NCI-H128 (cell line): ENCODE results near the gene APOH.
"Not testable (repeated sequence)": the region's sequence is repeated elsewhere in the genome, so short reads cannot be mapped to it uniquely, and the experiment has no call there.

ENCODE experiments used
- DNase-seq: peaks from one replicate; lab custom pipeline; 2025; ENCODE audit not compliant: unreplicated experiment; lab: John Stamatoyannopoulos, UW

The APOH gene, protein sequence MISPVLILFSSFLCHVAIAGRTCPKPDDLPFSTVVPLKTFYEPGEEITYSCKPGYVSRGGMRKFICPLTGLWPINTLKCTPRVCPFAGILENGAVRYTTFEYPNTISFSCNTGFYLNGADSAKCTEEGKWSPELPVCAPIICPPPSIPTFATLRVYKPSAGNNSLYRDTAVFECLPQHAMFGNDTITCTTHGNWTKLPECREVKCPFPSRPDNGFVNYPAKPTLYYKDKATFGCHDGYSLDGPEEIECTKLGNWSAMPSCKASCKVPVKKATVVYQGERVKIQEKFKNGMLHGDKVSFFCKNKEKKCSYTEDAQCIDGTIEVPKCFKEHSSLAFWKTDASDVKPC

DNA sequence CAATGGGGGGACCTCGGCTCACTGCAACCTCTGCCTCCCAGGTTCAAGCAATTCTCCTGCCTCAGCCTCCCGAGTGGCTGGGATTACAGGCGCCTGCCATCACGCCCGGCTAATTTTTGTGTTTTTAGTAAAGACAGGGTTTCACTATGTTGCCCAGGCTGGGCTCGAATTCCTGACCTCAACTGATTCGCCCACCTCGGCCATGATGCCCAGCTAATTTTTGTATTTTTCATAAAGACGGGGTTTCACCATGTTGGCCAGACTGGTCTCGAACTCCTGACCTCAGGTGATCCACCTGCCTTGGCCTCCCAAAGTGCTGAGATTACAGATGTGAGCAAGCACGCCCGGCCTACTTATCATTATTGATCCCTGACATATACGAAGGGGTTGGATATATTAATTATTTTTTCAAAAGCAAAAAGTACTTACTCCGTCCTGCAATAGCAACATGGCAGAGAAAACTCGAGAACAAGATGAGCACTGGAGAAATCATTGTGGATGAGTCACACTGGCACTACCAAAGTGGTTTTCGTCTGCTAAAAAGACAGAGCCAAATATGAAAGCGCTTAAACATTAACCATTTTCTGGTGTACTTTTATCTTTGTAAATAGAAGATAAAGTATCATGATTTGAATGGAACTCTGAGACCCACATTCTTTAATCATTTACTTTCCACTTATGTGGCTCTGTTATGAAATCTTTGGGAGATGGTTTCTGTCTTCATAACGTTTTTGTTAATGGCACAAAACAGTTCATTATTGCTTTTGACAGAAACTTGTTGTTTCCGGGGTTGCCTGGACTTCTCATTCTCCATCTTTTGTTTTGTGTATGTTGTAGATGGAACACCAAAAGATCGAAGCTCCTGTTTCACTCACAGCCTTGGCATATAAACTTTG lies at the start of gene APOH:
Gene APOH (minus strand): TSS at position 529 of the 896 bp plus-strand sequence. CDS start 36 bp downstream, at position 493.
- no peak for DNase-seq

DNA sequence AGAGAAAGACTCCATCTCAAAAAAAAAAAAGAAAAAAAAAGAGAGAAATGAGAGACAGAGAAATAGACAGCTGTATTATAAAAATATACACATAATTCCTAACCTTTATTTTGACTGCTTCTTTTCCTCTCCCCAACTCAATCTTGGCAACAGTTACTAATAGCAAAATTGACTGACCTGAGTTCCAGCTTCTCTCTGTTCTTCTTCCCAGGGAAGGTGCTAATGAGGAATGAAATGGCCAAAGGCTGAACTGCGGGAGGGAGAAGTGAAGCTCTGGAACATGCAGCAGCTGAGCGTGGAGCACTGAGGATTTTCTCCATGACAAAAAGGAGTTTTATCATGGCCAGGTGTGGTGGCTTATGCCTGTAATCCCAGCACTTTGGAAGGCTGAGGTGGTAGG lies 48.0 kb upstream of the APOH start:
- no peak for DNase-seq

DNA sequence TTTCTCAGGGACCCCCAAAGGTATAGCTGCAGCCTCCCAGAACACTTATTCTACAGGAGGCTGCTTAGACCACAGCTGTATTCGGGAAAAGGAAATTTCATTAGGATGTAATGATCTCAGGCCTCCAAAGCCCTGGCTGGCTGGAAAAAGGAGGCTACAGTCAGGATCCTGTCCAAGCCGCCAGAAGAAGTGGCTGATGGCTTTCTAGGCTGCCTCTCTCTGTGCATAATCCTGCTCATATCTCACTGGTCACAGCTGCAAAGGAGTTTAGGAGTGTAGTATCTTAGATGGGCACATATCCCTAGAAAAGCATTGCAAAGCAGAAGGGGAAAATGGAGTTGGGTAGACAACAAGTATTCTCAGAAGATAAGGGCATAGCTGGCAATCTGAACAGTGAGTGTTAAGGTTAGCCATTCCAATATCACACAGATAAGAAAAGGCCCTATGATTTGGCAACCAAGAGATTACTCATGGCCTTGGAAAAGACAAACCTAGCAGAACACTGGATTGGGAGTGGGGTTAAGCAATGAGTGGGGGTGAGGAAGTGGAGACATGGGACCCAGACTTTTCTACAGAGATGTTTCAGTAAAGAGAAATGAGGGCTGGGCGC lies 47.2 kb upstream of the APOH start:
- DNase-seq: no peak

DNA sequence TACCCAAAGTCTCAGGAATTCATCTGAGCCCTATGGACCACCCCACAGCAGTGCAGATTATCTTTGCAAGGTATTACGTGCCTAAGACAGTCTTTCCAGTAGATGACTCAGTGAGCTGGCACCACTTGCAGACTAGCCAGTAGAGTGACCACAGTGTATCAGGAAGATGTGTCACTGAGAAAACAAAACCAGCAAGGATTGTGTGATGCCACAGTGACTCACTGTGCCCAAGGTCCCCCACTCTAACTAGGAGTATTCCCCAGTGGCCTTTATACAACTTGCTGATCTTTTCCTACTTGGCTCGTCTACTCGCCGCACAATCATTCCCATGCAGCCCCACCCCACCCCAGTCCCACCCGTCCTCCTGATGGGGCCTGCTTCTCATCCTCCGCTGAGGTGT lies 46.4 kb upstream of the APOH start:
- DNase-seq: no peak

DNA sequence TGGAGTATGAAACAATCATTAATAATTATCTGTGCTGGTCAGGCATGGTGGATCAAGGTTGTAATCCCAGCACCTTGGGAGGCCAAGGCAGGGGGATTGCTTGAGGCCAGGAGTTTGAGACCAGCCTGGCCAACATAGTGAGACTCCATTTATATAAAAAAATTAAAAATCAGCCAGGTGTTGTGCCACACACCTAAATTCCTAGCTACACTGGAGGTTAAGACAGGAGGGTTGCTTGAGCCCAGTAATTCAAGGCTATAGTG lies 44.3 kb upstream of the APOH start:
- DNase-seq: no peak

DNA sequence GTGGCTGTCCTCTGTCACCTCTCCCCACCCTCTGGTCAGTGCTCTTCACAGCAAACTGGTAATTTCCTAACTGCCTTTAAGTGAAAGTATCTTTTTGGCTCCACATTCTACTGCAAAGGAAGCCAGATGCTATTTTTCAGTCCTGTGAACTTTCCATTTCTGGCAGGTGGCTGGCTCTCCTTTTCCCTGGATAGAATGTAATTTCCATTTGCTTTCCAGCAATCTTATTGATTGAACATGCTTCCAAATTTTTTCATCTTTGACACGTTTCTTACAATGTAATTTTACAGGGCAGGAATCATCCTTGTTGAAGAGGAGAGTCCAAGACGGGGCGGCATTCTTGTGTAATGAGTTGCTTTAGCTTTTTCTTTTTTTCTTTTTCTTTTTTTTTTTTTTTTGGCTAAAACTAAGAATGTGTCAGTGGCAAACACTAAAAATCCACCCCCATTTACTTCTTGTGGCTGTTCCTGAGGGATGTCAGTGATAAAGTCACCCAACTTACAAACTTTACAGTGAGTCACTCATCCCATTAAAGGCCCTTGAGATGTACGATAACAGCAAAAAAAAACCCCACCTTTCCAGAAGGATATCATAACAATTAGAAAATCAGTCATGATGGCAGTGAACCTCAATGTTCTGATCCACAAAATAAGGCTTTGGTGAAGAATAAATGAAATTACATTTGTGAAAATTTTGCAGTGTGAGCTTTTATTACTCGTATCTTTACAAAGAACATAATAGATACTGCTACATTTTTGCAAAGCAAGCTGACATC lies 43.8 kb upstream of the APOH start:
- DNase-seq: no peak

DNA sequence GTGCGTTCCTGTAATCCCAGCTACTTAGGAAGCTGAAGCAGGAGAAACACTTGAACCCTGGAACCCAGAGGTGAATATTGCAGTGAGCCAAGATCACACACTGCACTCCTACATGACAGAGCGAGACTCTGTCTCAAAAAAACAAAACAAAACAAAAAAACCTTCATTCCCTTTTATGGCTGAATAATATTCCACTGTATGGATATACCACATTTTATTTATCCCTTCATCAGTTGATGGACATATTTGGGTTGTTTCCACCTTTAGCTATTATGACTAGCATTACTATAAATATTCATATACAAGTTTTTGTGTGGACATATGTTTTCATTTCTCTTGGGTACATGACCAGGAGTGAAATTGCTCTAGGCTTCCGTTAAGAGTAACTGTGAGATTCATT lies 42.3 kb upstream of the APOH start:
- no peak for DNase-seq

DNA sequence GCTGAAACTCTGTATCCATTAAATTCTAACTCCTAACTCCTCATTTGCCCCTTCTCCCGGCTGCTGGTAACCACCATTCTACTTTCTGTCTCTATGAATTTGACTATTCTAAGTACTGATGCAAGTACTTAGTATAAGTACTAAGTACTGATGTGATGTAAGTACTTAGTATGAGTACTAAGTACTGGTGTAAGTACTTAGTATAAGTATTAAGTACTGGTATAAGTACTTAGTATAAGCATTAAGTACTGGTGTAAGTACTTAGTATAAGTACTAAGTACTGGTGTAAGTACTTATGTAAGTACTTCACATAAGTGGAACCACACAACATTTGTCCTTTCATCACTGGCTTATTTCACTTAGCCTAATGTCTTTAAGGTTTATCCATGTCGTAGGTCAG lies 40.9 kb upstream of the APOH start:
- DNase-seq: no peak

DNA sequence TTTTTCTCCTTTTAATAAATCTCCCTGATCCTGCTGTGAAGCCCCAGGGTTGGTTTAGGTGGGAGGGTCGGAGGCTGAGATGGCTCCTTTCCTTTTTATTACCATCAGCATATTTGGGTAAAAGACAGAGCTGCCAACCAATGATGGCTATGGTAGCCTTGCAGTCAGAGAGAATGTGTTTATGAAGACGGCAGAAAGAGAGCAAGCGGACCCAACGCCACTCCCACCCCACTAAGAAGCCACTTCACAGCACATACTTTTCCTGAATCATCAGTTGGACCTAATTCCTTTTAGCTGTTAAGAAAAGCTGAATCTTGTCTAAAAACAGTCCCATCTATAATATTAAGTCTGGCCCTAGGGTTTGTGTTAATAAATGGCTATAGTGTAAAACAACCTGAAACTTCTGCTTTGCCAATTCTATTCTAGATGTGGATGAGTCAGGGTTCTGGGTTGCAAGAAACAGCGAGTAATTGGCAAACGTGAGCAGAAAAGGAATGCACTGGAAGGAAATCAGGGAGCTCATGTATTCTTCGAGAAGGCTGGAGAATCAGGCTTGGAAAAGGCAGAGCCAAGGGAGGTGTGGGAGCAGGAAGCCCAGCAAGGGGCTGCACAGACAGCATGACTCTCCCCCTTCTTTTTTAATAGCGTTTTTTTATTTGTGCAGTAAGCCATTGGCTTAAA lies 39.2 kb upstream of the APOH start:
- DNase-seq: no peak

DNA sequence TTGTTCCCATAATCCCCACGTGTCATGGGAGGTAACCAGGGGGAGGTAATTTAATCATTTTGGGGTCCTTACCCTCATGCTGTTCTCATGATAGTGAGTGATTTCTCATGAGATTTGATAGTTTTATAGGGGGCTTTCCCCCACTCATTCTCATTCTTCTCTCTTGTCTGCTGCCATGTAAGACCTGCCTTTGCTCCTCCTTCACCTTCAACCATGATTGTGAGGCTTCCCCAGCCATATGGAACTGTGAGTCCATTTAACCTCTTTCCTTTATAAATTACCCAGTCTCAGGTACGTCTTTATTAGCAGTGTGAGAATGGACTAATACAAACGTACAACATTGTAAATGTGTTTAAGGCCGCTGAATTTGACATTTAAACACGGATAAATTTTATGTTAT lies 35.5 kb upstream of the APOH start:
- DNase-seq: no peak

DNA sequence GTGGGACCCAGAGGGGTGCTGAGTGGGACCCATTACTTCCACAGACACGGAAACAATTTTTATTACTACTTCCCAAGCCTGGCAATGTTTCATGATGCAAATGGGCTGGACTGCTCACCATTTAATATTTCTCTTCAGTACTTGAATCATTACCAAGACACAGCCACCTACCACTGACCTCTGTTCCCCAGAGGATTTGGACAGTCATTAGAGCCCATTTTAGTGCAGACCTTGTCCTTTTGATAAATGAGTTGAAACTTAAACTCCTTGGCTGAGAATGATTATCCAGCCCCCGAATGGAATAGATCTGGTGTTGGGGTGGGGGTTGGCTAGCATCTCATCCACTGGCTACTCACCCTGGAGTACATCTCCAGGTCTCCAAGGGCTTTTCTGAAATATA lies 33.6 kb upstream of the APOH start:
- no peak for DNase-seq

DNA sequence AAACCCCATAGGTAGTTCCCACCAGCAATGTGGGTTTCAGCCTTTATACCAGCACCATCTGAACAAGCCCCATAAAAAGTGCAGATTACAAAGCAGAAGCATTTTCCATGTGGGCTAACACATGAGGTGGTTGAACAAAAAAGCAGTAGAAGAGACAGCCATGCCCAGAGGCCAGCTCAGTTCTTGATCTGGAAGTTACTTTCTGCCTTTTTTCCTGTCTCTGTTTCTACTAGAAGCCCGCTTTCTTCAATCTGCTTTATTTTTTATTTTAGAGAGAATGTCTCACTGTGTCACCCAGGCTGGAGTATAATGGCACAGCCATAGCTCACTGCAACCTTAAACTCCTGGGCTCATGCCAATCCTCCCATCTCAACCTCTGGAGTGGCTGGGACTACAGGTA lies 31.5 kb upstream of the APOH start:
- no peak for DNase-seq

DNA sequence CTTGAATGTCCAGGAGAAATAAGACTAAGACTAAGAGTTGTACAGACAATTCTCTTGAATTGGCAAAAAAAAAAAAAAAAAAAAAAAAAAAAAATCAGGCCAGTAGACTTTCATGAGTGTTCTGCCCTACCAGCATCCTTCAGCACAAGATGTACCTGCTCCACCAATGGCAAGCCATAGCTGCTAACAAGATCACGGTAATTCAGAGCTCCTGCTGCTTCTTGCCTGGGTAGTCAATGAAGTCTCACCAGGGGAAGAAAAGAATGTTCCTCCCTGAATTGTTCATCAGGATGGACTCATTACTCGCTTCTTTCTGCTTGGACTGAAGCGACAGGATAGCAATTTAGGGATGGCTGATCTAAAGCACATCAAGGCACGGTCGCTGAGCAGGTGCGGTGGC lies 31.1 kb upstream of the APOH start:
- DNase-seq: no peak

DNA sequence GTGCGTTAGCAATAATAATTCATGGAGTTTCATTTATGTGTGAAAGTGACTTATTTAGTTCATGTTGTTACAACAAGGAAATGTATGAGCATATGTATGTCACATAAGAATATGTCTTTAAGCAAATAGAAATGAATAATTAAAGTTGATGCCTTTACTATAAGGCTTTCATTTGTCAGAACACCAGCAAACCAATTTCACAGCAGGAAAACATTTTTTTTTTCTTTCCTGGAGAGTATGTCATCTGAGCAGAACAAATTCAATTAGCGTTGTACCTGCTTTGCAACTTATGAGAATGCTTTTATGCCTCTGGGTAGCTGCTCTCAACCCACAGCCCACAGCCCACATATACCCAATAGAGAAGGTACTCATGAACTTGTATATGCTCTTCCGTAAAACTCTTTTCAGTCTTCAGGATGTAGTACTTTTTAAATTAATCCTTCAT lies 26.3 kb upstream of the APOH start:
- no peak for DNase-seq

DNA sequence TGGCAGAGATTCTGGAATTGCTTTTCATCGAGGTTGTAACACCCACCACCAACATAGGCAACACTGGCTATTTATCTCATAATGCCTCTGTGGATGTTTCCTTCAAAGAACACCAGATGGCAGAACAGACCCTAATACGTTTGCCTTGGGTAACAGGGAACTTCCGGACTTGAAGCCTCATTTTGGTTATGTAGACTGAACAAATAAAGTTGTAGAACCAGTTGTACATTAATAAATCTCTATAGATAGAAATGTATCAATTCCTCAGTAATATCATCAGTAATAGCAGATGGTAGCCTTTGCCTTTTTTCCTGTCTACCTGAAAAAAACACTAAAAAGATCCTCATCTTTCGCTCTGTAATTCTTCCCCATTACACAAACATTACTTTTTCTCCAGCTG lies 25.9 kb upstream of the APOH start:
- DNase-seq: no peak

DNA sequence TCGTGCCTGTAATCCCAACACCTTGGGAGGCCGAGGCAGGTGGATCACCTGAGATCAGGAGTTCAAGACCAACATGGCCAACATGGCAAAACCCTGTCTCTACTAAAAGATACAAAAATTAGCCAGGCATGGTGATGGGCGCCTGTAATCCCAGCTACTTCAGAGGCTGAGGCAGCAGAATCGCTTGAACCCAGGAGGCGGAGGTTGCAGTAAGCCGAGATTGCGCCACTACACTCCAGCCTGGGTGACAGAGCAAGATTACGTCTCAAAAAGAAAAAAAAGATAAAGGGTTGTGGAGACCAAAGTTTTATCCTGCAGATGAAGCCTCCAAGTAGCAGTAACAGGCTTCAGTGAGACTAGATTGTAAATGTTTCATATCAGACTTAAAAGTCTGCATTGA lies 24.2 kb upstream of the APOH start:
- not testable (repeated sequence) for DNase-seq

DNA sequence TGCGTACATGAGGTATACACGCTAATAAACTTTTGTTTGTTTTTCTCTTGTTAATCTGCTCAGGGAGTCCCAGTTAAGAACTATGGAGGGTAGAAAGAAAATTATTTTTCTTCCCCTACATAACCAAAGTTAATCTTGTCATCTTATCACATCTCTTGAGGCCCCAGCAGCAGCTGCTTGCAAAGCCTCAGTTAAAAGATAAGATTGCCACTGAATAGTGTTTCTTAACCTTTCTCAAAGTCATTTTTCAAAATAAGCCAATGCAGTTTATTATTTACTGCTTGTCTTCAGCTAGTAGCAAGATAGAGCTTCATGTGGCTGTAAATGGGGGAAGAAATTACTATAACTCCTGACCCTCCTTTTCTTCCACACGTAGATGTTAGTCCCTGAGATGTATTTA lies 21.5 kb upstream of the APOH start:
- DNase-seq: no peak

DNA sequence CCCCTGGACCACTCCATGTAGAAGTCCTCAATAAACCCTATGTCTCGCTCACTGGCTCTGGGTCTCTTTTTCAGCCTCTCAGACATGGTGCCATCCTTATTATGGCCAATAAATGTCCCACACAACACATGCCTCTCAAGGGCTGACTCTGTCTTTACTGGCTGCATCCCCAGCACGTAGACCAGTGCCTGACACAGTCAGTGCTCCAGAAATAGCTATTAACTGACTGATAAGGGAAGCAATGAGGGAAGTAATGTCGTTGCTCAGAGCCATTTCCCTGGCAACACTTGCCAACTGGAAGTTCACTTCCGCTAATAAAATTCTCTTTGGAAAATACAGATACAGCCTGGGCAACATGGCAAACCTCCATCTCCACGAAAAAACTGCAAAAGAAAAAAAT lies 19.1 kb upstream of the APOH start:
- no peak for DNase-seq

DNA sequence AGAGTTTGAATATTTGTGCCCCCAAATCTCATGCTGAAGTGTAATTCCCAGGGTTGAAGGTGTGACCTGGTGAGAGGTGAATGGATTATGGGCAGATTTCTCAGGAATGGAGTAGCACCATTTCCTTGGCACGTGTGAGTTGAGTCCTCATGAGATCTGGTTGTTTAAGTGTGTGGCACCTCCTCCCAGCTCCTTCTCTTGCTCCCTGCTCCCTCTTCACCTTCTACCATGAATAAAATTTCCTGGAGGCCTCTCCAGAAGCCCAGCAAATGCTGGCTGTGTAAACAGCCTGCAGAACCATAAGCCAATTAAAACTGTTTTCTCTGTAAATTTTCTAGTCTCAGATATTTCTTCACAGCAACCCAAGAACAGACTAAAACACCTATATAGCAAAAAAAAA lies 12.6 kb upstream of the APOH start:
- no peak for DNase-seq

DNA sequence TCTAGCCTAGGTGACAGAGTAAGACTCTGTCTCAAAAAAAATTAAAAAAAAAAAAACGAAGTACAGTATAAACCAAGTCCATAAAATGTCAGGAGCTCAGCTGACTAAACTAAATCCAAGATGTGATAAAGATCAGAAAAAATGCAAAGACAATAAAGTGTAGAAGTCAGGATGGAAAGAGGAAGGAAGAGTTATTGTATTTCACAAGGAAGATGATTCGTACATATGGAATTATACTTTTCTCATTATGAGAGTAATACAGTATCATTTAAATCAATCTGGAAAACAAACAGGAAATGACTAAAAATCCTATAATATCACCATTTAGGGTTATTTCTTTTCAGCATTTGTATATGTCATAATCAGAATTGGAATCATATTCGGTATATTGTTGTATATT lies 11.4 kb upstream of the APOH start:
- DNase-seq: no peak

DNA sequence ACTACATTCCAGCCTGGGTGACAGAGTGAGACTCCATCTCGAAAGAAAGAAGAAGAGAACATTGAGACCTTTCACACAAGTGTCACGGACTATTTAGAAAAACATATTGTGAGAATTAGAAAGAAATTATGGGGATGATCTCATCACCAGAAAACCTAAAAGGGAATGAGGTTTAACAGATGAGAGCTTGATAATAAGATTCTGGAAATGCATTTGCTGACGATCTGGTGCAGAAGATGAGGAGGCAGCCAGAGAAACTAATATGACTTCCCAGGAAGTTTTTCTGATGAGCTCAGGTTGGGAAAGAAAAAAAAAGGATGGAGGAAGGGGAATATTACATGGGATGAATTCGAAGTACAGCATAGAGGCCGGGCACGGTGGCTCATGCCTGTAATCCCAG lies 10.8 kb upstream of the APOH start:
- DNase-seq: no peak
